Measurements from ENCODE around the gene C16orf74.

The C16orf74 gene

DNA sequence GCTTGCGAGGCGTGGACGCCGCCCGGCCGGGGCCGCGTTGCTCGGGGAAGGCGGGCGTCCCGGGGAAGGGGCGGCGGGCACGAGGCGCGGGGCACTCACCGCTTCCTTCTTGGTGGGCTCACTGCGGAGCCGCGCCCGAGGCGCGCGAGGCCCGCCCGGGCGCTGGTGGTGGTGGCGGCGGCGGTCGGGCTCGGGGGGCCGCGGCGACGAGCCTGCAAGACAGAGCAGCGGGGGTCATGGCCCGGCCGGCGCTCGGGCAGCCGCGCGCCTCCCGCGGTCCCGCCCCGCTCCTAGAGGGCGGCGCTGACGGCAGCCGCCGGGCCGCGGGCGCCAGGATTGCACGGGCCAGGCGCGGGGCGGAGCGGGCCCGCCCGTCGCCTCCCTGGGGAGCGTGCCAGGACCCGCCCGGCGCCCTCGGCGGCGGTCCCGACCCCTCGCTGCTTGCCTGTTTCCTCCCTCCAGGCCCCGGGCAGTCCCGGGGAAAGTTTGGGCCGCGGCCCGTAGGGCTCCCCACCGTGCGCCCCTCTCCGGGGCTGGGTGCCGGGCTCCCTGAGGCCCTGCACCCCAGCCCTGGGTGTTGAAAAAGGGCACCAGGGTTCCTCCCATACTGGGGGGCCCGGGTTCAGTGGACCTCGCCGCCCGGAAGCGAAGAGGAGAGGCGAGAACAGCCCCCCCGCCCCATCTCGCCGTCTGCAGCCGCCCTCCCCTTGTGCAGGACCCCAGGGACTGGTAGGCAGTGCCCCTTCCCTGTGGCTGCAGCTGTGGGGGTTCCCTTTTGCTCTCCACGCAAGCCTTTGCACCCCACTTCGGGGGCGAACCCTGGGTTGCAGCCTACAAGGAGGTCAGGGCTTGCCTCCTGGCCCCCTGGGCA lies at the start of gene C16orf74:
Gene C16orf74, minus strand, starts transcription at position 270 of the 871 bp plus-strand sequence. CDS start 15,879 bp downstream, outside the sequence.
- DNase-seq (ENCODE audit: low read depth), result no peak

DNA sequence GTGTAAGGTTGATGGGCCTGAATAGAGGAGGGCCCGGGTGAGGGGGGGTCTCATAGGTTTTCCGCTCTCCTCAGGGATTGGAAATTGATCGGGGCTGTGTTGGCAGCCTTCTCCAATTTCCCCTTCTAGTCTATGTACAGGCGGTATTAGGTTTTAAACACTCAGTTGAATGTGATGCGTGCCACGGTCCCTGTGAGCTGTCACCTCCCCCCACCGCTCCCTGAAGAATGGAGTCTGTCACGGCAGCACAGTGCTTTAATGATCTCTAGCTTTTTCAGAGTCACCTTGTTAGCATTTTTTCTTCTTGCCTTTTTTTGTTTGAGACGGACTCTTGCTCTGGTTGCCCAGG lies 49.4 kb upstream of the C16orf74 start:
- DNase-seq (ENCODE audit: low read depth), result no peak

- DNase-seq (ENCODE audit: low read depth), result peak; percentile 87
Measured at GRCh38 chr16:85799497-85800320, 48.8 kb upstream of the C16orf74 start, which contains the start of the genes COX4I1 and EMC8. Gene COX4I1 (plus strand): TSS chr16:85799695. CDS start chr16:85801206, 1,511 bp downstream. Gene EMC8 (minus strand): TSS chr16:85799544. CDS start chr16:85799295, 249 bp downstream.

- peak; percentile 6 for DNase-seq (ENCODE audit: low read depth)
Measured at GRCh38 chr16:85798901-85799496, 48.1 kb upstream of the C16orf74 start.

DNA sequence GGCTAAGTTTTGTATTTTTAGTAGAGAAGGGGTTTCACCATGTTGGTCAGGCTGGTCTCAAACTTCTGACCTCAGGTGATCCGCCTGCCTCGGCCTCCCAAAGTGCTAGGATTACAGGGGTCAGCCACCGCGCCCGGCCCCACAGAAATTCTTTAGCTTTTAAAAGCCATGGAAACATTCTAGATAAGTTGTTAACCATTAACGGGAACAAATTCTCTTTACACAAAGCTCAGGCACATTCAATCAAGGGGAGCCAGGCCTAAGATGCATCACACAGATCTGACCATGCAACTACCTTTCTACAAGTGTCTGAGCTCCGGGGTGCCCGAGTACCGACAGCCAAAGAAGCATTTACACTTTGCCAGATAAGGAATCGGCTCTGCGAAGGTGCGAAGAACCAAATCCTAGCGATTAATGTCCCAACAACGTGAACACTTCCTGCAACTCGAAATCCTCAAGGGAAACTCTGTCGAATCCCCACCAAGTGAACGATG lies 47.4 kb upstream of the C16orf74 start:
- DNase-seq (ENCODE audit: low read depth), result no peak

- no peak for DNase-seq (ENCODE audit: low read depth)
Measured at GRCh38 chr16:85796599-85796998, 45.7 kb upstream of the C16orf74 start.

DNA sequence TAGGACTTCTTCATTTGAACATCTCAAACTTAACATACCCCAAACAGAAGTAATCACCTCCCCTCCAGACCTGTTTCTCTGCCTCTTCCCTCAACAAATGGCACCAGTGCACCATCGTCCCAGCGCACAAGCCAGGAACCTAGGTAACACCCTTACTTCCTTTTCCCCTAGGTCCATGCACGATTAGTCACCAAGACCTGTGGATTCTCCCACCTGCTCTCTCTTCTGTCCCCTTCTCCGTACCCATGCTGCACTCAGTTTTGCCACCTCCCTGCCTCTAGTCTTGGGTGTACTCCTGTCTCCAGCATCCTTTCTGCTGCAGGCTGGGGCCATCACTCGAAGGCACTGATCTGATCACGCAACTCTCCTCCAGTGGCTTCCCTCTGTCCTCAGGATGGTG lies 45.3 kb upstream of the C16orf74 start:
- no peak for DNase-seq (ENCODE audit: low read depth)

DNA sequence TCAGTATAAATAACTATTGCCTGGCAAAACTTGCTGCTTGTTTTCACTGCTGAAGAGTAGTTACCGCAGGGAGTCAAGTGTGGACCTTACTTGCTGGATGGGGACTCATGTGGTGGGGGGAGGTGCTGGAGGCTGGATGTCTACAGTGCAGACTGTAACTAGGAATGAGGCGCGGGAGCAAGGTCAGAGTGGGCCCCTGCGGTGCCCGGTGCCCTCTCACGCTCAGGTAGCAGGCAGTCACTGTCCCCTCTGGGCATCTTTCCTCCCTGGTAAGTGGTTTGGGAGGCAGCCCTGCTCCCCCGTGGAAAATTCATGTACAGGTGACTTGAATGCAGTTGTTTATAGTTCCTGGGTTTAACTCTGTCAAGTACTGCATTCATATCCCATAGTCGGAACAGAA lies 43.8 kb upstream of the C16orf74 start:
- DNase-seq (ENCODE audit: low read depth), result no peak

GRCh38 chr16:85793662-85794298 lies 42.9 kb upstream of the C16orf74 start:
- DNase-seq (ENCODE audit: low read depth), result no peak

- no peak for DNase-seq (ENCODE audit: low read depth)
Measured at GRCh38 chr16:85789773-85790172, 38.9 kb upstream of the C16orf74 start.

DNA sequence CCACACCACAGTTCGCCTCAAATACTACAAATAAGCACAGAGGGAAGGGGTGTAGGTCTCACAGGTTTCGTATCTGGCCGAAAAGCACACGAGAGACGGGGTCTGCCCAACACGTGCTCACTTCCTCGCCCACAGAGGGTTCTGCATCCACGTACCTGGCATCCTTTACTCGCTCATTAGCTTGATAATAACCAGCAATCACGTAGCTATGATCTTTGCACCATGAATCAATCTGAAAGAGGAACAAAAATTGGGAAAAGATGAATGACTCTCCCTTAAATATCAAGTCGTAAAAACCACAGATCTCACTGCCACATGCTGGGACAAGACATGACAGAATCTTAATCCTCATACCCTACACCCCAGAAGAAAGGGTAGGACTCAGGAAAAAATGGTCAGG lies 37.9 kb upstream of the C16orf74 start:
- DNase-seq (ENCODE audit: low read depth), result no peak

- DNase-seq (ENCODE audit: low read depth), result no peak
Measured at GRCh38 chr16:85785927-85786326, 35.0 kb upstream of the C16orf74 start.

DNA sequence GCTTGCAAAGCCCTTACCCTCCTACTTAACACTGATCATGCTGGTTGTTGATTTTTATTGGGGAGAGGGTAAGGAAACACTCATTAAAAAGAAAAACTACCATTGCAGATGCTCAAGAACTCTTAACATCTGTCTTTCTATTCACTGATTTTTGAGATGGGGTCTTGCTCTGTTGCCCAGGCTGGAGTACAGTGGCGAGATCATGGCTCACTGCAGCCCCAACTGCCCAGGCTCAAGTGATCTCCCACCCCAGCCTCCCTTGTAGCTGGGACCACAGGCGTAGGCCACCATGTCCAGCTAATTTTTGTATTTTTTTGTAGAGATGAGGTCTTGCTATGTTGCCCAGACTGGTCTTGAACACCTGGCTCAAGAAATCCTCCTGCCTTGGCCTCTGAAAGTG lies 33.9 kb upstream of the C16orf74 start:
- DNase-seq (ENCODE audit: low read depth), result no peak

GRCh38 chr16:85783441-85783840 lies 32.5 kb upstream of the C16orf74 start:
- no peak for DNase-seq (ENCODE audit: low read depth)

DNA sequence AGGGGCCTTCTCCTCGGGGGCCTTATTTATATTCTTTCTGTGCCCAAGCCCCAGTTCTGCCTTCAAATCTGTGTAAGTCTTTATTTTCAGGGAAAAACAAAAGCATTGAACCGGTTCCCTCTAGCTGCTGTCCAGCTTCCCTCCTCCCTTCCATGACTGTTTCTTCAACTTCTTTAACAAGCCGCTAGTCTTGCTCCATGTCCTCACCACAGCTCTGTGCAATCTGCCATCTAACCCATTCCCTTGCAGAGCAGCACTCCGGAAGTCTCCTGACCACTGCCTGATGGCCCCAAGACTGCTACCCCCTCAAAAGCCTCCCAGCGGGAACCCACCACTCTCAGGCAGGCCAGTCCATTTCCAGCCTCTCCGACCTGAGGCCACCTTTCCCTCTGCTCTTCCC lies 31.6 kb upstream of the C16orf74 start:
- DNase-seq (ENCODE audit: low read depth), result no peak

- no peak for DNase-seq (ENCODE audit: low read depth)
Measured at GRCh38 chr16:85781695-85782370, 30.9 kb upstream of the C16orf74 start.

- no peak for DNase-seq (ENCODE audit: low read depth)
Measured at GRCh38 chr16:85781156-85781555, 30.3 kb upstream of the C16orf74 start.

GRCh38 chr16:85780281-85780680 lies 29.4 kb upstream of the C16orf74 start:
- DNase-seq (ENCODE audit: low read depth), result no peak

DNA sequence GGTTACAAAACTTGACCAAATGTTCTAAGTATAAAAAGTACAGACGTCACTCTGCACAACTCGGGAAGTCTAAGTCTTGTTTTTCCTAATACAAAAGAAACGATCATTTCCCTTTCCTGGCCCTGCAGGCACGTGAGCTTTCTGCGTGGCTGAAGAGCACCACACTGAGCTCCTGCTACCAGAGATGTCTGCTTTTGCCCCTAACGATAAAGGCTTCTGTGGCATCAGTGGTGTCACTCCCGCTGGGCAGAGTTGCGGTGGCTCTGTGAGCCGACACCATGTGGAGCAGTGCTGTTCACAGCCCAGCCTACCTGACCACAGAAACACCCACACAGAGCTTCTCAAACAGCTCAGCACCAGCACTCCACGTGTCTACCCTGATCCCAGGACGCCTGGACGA lies 28.0 kb upstream of the C16orf74 start:
- no peak for DNase-seq (ENCODE audit: low read depth)

- no peak for DNase-seq (ENCODE audit: low read depth)
Measured at GRCh38 chr16:85777583-85778310, 26.9 kb upstream of the C16orf74 start.

DNA sequence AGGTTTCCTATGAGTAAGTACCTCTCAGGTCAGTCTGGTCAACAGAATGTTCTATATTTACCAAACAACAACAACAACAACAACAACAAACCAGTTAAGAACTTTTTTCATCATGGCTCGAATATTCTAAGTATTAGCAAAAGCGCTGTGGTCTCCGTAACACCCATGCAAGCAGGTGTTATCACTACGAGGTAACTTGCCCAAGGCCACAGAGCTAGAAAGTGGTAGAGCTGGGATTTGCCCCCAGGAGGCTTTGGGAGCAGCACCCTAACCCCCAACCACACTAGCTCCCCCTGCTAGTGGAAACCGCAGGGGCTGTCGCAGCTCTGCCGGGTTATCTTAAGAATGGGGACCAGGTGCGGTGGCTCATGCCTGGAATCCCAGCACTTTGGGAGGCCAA lies 23.9 kb upstream of the C16orf74 start:
- no peak for DNase-seq (ENCODE audit: low read depth)

All from activated T-helper 1 cell treated with Interleukin-2 at 50 U/mL for 16 hours (primary cell).